DMS153 treated with DMSO at 0.1 percent for 48 hours (cell line): ENCODE measurements around the gene PBX3.
"Not testable (repeated sequence)": the region's sequence is repeated elsewhere in the genome, so short reads cannot be mapped to it uniquely, and the experiment has no call there.

ENCODE experiments used
- DNase-seq: peaks from one replicate; lab custom pipeline; 2025; ENCODE audit not compliant: unreplicated experiment; lab: John Stamatoyannopoulos, UW

PBX3 gene

DNA sequence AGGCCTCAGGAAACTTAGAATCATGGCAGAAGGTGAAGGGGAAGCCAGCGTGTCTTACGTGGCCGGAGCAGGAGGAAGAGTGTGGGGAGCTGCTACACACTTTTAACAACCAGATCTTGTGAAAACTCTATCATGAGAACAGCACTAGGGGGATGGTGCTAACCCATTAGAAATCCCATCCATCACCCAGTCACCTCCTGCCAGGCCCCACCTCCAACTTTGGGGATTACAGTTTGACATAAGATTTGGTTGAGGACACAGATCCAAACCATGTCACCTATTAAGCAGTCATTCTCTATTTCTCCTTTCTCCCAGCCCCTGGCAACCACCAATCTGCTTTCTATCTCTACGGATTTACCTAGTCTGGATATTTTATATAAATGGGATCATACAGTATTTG lies 26.9 kb downstream of the PBX3 start:
- no peak for DNase-seq

GRCh38 chr9:125776789-125777188 lies 29.6 kb downstream of the PBX3 start:
- not testable (repeated sequence) for DNase-seq

- not testable (repeated sequence) for DNase-seq
These were observed 31.5 kb downstream of the PBX3 start for GRCh38 chr9:125778538-125779219.

DNA sequence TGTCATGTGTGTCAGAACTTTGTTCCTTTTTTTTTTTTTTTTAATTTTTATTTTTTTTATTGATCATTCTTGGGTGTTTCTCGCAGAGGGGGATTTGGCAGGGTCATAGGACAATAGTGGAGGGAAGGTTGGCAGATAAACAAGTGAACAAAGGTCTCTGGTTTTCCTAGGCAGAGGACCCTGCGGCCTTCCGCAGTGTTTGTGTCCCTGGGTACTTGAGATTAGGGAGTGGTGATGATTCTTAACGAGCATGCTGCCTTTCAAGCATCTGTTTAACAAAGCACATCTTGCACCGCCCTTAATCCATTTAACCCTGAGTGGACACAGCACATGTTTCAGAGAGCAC lies 32.0 kb downstream of the PBX3 start:
- DNase-seq: not testable (repeated sequence)

- DNase-seq: no peak
These were observed 35.5 kb downstream of the PBX3 start for GRCh38 chr9:125782718-125783117.

GRCh38 chr9:125784286-125785049 lies 37.3 kb downstream of the PBX3 start:
- DNase-seq: no peak

DNA sequence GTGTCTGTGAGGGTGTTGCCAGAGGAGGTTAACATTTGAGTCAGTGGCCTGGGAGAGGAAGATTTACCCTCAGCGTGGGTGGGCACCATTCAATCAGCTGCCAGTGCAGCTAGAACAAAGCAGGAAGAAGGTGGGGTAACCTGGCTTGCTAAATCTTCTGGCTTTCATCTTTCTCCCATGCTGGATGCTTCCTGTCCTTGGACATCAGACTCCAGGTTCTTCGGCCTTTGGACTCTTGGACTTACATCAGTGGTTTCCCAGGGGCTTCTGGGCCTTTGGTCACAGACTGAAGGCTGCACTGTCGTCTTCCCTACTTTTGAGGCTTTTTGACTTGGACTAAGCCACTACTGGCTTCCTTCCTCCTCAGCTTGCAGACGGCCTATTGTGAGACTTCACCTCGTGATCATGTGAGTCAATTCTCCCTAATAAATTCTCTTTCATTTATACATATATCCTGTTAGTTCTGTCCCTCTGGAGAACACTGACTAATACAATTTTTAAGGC lies 38.1 kb downstream of the PBX3 start:
- no peak for DNase-seq

GRCh38 chr9:125787715-125788114 lies 40.5 kb downstream of the PBX3 start:
- no peak for DNase-seq

GRCh38 chr9:125789196-125789595 lies 42.0 kb downstream of the PBX3 start:
- DNase-seq: no peak

- no peak for DNase-seq
These were observed 47.5 kb downstream of the PBX3 start for GRCh38 chr9:125794708-125795107.

DNA sequence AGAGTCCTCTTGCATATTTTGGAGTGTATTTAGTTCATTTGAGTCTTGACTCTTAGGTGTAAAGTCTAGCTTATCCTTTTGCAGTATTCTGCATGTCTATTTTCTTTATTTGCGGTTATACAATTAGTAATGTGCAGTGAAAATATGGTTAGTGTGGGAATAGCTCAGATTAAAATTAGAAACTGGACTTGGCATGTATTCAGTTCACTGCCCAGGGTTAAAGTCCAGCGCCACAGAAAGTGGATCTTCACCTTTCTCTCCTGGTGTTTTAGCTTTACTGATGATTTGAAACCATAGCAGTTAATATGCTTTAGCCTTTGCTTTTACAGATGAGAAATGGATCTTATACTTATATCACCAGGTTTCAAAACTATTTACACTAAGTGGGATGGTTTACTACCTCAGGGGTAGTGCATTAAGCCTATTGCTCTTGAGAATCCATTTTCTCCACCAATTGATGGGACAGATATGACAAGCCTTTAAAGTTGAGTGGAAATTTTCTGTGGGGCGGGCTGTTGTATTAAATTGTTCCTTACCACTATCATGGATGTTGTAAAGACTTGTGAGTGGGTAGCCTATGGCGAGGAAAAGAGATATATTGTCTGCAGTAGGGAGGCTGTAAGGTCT lies 48.9 kb downstream of the PBX3 start:
- DNase-seq: no peak

DNA sequence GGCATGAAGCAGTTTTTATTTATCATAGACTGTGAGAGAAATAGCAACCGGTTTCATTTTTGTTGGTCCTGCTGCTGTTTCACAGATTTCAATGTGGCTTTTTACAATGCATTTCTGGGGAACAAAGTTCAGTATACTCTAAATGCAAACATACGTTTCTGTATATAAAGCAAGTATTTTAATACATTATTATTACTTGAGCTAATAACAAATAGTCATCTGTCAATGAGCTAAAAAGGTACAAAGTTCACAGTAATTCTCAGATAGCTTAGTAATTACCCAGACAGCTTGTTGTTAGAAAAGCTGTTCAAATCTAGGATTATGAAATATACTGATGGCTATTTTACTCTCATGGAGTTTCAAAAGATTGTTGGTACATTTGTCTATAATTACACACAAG lies 50.8 kb downstream of the PBX3 start:
- no peak for DNase-seq

GRCh38 chr9:125803526-125803925 lies 56.4 kb downstream of the PBX3 start:
- no peak for DNase-seq

- no peak for DNase-seq
These were observed 57.9 kb downstream of the PBX3 start for GRCh38 chr9:125805057-125805456.

DNA sequence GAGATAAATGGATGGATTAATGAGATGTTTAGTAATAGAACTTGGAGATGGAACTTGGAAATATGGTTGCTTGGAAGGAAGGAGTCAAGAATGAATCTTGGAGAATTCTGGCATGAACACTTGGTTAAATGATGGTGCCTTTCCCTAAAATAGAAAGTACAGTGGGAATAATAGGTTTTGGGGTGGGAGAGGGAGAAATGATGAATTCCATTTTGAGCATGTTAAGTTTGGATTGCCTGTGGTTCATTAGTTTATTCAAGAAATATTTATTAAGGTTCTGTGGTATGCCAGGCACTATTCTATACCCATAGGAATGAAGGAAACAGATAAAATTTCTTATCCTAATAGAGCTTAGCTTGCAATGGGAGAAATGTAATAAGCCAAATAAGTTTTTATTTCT lies 58.4 kb downstream of the PBX3 start:
- DNase-seq: no peak

DNA sequence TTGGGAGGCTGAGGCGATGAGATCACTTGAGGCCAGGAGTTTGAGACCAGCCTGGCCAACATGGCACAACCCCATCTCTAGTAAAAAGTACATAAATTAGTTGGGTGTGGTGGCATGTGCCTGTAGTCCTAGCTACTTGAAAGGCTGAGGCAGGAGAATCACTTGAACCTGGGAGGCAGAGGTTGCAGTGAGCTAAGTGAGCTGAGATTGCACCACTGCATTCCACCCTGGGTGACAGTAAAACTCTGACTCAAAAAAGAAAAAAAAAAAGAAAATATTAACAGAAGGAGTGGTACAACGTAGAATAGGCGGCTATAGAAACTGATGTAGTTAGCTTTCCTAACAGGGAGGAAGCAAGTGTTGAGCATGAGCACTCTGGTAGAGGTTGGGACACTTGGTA lies 59.9 kb downstream of the PBX3 start:
- DNase-seq: no peak

DNA sequence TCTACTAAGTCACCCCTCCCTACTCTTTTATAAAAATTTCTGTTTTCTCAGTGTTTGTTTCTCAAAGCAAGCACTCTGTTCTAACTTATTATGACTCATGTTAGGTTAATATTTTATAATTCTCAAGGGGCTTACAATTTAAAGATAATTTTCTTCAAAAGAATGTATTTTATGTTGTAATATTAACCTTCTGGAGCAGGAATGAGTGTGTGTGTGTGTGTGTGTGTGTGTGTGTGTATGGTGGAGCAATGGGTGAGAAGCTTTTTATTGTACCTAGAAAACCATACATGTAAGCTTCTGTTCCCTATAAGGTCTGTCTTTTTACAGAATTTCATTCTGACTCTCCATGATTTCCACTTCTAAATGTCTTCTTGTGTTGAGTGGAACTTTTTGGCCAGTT lies 63.0 kb downstream of the PBX3 start:
- DNase-seq: no peak

- no peak for DNase-seq
These were observed 63.8 kb downstream of the PBX3 start for GRCh38 chr9:125811002-125811401.

DNA sequence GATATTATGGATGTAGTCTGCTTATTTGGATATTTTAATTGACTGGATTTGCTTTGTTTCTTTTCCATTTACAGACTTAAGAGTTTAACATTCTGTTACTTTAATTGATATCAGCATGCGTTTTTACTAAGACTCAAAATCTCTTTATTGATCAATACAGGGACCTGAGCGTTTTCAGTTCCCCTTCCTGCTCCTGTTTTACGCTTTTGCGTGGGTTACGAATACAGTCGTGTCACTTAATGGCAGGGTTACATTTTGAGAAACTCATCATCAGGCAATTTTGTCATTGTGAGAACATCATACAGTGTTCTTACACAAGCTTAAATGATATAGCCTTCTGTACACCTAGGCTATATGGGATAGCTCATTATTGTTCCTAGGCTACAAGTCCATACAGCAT lies 65.2 kb downstream of the PBX3 start:
- DNase-seq: no peak

DNA sequence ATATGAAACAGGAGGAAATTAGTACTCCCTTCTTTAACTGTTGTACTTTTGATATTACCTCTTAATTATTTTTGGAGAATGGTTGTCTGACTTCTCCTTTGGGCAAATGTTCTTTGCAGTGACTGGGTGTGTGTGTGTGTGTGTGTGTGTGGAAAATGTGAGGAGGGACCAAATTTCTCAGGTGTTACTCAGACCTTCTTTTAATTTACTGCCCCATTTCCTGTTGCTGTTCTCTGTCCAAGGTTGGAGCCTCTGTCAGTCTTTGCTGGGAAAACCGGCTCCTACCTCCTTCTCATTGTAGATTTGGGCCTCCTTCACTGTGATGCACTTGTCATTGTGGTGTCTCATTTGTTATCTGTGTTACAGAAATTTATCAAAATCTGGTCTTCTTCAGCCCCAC lies 68.4 kb downstream of the PBX3 start:
- DNase-seq: no peak

DNA sequence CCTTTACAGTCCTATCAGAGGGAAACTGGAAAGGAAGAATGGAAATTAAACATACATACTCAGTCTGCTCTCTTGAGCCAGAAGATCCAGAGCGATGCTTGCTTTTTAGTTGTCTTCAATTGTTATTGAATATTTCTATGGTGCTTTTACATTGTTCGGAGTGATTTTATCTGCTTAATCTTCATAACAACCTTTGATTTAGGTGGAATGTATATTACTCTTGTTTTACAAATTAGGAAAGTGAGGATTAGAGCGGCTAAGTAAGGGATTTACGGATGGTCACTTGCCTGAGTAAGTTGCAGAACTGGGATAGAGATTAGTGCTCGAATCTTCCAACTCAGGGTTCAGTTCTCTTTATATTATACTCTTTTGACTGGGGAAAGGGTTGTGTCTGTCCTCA lies 69.1 kb downstream of the PBX3 start:
- no peak for DNase-seq

GRCh38 chr9:125820100-125820804 lies 73.1 kb downstream of the PBX3 start:
- DNase-seq: no peak
